ENCODE measurements around the gene PKM.
A peak's percentile ranks its signal among the peaks of the same experiment; 100 is the strongest.
"Not testable (repeated sequence)": the region's sequence is repeated elsewhere in the genome, so short reads cannot be mapped to it uniquely, and the experiment has no call there.

The PKM gene

DNA sequence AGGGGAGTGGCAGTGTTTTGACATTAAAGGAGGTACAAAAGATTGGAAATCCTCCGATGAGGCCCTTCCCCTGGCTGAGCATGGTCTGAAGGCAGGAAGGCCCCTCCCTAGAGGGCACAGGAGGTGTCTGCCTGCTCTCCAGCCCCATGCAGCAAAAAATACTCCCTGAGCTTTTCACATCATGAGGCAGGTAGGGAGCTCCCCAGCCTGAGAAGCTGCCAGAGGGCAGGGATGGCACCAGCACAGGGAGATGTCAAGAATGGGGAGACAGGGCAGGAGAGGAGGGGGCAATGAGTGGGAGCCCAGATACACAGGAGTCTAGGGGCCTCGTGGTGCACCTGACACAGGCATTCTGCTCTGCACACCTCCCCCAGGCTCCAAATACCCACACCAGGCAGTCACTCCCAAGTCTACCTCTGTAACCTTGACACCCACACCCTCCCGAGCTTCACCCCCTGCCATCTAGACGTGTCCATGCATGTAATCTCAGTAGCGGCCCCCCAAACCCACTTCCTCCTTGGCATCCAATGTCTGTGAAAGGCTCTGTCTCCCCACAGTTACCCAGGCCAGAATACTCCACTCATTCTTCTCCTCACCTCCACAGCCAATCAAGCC lies 56.3 kb downstream of the PKM start:
- DNase-seq: no peak

DNA sequence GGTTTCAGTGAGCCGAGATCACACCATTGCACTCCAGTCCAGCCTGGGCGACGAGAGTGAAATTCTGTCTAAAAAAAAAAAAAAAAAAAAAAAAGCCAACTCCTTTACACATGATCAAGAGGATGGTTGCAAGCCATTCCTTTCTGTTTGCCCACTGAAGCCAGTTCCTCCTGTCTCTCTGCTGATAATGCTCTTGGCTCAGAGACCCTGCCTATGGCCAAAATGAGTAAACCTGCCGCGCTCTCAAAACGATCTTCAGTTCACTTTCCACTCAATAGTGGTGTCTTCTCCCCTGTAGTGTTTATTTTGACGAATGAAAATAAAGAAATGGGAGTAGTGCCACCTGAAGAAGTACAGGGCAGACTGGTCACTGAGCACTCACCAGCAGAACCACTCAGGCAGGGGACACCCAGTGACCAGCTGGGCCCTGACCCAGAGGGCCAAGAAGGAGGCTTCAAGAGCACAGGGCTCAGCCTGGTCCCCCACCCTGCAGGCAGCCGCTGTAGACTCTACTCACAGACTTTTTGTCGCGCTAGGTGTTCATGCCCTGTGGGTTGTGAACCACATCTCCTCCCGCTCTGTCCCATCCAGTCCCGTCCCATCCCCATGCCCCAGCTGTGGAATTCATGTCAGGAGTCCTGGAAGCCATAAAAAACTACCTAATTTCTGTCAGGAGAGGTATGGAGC lies 57.0 kb downstream of the PKM start:
- no peak for DNase-seq

DNA sequence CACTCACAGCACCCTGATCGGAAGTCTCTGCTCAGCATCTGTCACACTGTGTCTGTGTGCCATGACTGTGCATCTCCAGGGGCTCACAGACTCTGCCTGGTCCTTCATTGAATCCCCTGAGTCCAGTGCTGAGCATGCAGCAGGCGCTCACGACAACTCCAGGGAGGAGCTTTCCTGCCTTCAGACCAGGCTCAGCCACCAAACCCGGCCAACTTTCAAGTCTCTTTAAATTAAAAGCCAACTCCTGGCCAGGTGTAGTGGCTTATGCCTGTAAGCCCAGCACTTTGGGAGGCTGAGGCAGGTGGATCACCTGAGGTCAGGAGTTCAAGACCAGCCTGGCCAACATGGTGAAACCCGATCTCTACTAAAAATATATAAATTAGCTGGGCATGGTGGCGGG lies 57.6 kb downstream of the PKM start:
- no peak for DNase-seq

DNA sequence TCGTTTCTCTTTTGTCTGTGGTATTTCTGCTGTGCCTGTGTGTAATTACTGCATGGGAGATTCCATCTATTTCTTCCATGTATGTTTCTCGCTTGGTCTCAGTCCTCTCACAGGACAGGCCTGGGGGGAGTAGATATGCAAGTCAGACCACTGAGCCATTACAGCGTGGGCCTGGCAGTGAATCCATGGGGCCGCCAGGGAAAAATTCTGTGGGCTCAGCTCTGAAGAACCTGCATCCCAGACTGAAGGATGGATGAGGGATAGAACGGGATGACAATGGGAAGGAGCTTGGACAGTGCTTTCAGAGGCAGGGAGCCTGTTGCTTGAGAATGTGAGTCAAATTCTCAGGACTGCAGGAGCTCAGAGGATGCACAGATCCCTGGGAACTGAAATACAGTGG lies 58.2 kb downstream of the PKM start:
- no peak for DNase-seq

DNA sequence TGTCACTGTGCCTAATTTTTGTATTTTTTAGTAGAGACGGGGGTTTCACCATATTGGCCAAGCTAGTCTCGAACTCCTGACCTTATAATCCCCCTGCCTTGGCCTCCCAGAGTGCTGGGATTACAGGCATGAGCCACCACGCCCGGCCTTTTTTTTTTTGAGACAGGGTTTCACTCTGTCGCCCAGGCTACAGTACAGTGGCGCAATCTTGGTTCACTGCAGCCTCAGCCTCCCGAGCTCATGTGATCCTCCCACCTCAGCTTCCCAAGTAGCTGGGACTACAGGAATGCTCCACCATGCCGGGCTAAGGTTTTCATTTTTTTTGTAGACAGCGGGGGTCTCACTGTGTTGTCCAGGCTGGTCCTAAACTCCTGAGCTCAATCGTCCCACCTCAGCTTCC lies 59.0 kb downstream of the PKM start:
- DNase-seq: not testable (repeated sequence)

DNA sequence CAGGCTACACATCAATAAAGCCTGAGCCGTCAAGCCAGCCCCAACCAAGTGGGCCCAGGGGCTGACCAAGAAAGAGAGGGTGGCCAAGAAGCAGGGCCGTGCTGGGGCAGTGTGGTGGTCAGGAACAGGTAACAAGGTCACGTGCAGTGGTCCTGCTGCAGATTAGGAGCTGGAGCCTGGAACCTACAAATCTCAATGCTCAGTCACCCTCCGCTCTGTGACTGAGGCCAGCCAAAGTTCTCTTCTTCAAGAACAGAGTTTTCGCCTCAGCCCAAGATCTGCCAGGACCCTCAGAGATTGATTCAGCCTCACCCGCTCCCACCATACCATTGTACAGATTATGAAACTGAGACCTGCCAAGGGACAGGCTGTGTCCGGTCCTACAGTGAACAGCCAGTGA lies 60.3 kb downstream of the PKM start:
- no peak for DNase-seq

DNA sequence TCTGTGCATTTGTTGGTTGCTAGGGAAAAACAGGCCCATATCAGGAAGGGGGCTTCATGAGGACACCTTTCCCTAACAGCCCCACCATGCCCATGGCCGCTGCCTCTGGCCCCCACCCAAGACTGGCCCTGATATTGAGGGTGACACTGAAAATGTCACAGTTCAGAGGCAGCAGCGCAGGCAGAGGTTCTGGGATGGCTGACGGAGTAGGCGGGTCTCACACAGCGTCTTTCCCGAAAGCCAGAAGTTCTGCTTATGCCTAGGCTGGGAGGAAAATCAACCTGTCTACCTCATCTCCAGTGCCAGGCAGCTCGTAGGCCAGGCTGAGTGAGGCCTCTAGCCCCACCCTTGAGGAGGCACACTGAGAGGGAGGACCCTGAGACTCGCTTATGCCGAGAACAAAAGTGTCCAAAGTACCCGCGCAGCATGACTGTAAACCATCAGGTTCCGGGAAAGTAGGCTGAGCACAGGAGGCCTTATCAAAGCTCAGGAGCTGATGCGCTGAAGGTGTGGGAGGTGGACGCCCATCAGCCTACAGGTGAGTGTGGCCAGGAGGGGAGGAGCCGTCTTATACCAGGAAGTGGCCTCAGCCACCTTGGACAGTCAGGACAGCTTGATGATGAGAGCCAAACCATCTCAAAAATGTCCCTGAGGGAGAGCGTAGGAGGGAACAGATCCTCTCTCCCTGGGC lies 60.9 kb downstream of the PKM start:
- no peak for DNase-seq

DNA sequence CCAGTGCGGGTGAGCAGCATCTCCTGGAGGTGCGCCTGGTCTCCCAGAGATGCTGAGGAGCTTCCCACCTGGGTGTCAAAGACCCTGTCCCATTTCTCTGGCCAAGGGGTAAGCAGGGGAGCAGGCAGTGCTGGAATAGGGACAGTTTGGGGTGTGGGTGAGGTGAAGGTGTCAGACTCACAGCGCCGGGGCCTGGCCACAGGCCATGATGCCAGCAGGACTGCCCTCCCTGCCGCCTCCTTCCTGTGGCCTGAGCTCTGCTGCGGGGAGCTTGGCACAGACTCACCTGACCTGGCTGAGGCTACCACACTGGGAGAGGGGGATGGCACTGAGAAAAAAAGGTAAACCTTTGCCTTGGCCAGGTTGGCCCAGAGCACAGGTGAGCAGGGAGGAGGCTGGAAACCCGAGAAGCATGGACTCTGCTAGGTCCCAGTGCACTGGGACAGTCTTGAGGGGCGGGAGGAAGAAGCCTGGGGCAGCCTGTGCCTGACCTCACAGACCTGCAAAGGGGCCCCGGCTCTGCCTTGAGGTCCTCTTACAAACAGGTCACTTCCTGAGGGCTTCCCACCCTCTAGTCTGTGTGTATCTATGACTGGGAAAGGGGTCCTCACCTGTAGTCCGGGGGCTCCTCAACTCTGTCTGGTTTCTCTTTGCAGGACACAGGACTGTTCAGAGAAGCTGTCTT lies 61.6 kb downstream of the PKM start:
- no peak for DNase-seq

DNA sequence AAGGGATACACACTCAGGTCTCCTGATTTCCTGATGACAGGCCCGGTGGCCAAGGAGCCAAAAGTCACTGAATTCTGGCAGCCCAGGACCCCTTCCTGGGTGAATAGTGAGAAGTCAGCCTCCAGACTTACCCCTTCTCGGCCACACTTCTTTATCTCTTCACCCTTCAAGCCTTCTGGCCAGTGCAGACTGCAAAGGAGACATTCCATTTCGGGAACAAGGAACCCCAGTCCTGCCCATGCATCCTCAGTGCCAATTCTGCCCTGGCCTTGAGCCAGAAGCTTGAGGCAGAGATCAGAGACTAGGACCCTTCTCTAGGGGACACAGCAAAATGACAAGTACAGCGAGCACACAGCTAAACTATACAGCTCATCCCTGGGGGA lies 62.2 kb downstream of the PKM start:
- DNase-seq: no peak

DNA sequence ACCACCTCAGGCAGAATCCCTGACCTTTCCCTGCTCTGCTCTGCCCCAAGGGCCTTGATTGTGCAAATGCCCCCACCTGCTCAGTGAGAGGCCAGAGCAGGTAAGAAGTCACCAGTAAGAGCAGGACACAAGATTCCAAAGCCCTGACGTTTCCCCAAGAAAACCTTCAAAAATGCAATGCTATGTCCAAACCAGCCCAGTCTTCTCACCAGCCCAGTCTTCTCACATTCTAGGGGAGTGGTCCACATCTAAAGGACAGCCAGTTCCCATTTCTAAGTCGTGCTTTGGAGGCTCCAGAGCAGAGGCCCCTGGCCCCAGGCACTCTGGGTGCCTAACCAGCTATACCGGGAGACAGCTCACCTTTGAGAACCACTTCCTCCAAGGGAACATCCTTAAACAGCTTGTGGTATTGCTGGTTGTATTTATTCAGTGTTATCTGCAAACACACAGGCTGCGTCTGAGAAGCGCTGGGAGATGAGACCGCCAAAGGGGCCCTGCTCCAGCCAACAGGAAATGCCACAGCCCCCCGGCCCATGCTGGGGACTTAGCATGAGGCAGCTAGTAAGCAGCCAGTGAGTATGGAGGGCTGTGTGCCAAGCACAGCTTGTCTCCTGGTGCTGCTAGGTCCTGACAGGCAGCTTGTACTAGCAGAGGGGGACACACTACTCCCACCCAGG lies 62.7 kb downstream of the PKM start:
- DNase-seq: no peak

DNA sequence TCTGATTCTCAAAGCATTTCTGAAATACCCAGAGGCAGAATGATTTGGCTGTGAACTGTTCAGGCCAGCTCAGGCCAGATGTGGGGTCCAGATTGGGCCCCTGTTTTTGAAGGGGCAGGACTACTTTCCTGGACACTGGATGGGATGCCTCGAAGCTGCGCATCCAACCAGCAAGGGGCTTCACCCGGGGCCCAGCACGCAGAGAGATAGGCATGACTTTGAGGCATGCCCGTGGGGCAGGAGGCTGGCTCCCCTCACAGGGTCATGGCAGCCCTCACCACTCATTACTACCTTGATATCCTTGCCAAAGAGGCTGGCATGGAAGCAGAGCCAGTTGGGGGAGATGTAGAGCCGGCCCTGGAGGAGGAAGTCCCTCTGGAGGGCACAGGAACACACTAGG lies 63.5 kb downstream of the PKM start:
- no peak for DNase-seq

DNA sequence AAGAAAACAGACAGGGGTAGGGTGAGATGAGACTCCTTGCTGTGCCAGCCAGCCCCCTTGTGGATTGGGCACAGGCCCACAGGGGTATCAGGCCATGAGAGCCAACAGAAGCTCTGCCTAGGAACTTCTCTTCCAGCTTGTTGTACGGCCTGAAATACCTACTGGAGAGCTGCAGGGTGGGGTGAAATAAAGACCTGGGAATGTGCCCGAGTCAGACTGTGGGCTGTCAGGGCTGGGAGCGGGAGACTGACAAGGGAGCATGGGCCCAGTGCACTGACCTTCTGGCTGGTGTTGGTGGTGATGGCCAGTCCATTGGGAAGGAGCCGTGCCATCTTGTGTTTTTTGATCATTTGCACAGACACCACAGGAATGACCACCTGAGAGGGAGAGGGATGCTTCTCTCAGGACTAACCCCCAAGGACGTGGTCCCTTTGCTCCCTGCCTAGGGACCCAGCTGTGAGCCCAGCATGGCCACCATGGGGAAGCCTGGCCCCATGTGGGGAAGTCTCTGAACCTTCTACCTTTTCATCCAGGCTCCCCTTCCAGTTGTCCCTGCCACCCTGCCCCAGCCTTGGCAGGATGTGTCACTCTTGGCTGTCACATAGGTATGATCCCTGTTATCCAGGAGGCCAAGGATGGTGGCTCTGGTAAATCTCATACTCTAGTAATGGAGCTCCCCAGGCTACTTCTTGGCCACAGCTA lies 64.1 kb downstream of the PKM start:
- no peak for DNase-seq

DNA sequence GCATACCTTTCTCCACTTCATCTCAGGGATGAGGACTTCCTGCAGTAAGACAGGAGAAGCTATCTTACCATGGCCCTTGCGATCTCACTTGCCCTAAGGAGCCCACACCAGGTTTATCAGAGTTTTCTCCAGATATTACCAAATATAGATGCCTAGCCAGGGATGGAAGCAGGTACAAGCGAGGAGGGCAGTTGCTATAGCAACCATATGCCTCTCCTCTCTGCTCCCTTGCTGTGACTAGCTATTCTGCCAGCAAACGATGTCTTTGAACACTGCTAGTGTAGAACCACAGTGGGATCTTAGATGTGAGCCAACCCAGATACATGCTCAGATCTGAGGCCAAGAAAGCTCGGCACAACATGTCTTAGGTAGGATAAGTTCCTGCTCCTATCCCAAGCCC lies 67.3 kb downstream of the PKM start:
- DNase-seq: no peak

DNA sequence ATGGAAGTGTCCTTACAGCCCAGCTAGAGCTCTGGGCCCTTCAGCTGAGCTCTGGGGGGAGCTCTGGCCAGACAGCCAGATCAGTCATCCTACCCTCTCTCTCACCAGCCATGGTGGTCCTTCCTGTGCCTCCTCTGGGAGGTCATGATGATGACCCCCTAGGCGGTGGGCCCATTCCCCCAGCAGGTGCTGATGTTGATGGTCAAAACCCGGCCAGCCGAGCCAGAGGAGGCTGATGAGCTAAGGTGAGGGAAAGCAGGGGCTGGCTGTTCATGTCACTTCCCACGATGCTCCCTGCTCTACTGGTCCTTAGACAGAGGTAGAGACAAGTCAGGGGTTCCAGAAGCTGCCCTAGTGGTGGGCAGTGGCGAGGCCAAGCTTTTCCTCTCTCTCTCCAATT lies 68.4 kb downstream of the PKM start:
- no peak for DNase-seq

DNA sequence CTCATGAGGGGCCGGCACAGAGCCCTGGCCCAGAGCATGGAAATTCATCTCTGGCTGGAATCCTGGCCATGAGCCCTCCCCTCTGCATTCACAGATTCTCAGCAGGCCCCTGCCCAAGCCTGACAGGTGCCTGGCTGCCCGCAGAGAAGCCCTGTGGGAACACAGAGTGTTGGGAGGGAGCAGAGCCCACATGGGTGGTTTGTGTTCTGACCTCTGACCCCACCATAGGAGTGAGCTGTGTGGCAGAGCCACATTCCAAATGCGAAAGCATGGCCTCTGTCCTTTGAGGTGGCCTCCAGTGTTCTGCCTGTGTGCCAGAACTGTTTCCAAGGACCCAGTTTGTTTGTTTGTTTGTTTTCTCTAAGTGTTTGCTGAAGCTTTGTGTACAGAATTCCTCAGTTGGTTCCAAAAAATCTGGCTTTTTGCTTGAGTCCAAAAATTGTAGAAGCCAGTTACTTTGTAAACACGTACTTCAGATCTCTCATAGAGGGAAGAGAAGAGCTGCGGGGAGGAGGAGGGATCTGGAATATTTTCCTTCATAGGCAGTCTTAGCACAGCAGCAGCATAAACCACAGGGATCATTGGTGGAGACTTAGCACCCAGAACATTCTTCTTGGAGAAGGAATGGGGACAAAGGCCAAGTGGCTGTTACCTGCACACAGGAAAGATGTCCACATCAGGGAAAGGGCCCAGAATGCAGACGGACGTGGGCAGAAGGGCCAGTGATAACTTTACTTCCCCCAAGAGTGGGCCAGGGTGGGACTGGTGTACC lies 69.4 kb downstream of the PKM start:
- DNase-seq: no peak

DNA sequence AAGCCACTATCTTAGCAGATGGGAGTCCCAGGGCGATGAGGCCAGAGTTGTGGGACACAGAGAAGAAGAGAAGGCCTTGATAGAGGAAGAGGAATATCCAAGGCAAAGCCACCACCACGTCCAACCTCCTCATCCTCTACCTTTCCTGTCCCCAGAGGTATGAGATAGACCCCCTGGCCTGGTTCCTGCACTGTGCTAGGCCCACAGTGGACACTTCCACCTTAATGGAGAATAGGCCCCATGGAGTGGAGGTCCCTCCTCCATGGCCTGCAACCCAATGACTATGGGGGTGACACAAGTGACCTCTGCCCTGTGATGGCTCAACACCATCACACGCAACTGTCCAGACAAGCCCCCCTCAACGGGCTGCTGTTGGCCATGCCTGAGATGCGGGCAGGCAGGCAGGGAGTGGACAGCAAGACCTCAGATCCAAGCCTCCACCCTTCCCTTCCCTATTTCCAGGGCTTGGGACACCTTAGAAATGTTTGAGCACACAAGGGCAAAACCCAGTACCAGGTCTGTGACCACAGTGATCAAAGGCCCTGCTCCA lies 70.2 kb downstream of the PKM start:
- DNase-seq: no peak

DNA sequence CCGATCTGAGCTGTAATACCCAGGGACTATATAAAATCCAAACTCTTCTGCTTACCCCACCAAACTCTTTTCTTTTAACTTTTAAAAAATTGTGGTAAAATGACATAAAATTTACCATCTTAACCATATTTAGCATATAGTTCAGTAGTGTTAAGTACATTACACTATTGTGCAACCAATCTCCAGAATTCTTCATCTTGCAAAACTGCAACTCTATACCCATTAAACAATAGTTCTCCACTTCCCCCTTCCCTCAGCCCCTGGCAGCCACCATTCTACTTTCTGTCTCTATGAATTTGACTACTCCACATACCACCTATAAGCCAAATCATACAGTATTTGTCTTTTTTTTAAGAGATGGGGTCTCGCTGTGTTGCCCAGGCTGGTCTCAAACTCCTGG lies 74.1 kb downstream of the PKM start:
- DNase-seq: no peak

DNA sequence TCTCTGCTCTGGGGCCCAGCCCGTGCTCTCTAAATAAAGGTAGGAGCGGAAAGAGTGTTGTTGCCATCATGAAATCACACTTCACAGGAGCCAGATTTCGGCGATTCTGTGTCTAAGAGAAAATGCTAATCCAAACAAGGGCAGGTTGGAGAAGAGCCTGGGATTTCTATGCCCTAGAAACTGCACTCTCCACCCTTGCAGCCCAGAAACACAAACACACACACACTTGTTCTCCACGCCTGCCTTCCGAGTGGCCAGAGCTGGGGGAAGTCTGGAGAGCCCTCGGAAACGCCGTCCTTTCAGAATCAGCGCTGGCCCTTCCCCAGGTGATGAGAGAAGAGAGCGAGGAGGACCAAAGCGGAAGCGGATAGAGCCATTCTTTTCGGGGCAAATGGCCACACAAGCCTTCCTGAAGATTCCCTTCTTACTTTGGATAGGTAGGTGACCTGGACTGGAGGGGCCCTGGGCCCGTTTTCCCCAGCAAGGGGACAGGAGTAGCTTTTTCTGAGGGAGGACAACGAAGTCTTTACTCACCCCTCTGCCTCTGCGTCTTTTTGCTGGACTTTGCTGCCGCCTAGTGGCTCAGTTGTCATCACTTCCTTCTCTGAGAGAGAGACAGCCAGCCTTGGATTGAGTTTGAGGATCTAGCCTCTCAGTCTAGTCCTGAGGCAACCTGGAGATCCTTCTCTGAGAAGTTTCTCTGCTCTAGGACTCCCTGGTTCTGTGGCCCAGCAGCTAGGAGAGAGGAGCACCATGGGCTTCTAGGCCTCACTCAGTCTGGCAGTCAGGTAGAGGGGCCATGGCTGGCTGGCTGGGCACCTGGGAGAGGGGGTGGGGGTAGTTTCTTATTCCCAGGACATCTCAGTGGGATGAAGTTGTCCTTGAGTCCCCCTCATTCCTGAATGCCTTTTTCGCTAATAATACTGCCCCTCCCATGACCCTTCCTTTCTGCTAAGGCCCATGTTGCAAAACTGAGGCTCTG lies 75.1 kb downstream of the PKM start:
- peak; percentile 49 to 81 (median 68) for DNase-seq

DNA sequence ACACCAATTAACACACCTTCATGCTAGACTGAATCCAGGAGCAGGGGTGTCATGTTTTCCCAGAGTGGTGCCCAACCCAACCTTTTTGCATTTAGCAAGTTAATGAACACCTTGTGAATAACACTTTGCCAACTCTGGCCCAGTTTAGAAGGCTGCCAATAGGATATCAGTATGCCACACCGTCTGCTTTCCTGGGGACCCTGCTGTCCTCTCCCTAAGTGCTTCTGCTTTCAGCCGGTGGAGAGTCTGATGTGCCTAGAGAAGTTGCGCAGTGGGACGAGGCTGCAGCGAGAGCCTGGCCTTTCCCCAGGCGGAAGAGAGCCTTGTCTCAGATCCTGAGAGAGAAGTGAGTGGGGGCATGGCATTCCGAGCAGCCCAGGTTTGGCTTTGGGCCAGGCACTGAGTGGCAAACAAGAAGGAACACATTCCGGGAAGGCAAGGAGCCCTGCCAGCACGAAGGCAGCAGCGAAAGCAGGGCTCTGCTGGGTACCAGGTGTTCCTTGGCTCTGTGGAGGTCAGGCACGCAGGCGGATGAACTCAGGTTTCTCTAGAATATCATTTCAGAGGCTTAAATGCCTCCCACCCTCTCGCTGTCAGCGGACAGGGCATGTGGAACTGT lies 75.9 kb downstream of the PKM start:
- DNase-seq: no peak

DNA sequence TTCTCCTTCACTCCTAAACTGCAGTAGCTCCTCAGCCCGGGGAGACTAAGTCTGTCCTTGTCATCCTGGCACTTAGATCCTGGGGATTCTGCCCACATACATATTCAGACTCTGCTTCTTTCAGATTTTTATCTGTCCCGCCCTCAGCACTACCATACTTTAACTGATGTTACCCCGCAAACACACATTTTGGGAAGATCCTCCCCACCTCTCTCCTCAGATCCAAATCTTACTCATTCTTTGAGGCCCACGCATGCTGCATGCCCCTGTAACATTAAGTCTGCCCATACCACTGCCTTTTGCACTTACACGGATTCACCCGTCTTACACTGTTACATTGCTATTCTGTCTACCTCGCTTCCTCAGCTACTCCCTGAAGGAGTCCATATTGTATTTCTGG lies 76.7 kb downstream of the PKM start:
- DNase-seq: no peak

Data from activated CD4-positive, CD25-positive, alpha-beta regulatory T cell (primary cell).